Left renal pelvis (tissue), 4 donors: ENCODE results near the gene ZNF724. TPM values are rescaled to one million over a fixed set of nuclear protein-coding genes. Genes with fewer than 3 reads are reported as not detected.
"Not testable (repeated sequence)": the region's sequence is repeated elsewhere in the genome, so short reads cannot be mapped to it uniquely, and the experiment has no call there.

Experiments
- DNase-seq, 4 donors: peaks; one replicate each; pipeline ENCODE4 v3.0.0-alpha.2; 2013; ENCODE audit warnings: low read depth in 4 of 4, low spot score in 3 of 4
- polyA plus RNA-seq, 4 donors: library from polyadenylated mRNA; unstranded; fragments of 120-200 nt; gene quantifications; one replicate each; pipeline ENCODE4 v1.2.1, GENCODE V29; 2013; ENCODE audit not compliant: insufficient read length in 4 of 4

ZNF724 gene
- polyA plus RNA-seq, 4 donors = 3.3 to 5.9 (median 4.8) TPM

DNA sequence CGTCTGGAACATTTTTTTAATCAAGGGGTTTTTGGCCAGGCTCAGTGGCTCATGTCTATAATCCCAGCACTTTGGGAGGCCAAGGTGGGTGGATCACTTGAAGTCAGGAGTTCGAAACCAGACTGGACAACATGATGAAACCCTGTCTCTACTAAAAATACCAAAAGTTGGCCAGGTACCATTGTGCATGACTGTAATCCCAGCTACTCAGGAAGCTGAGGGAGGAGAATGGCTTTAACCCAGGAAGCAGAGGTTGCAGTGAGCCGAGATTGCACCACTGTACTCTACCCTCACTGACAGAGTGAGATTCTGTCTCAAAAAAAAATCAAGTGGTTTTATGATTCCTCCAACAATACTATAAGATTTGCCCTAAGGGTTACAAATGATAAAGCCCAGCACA, 3.1 kb upstream of the ZNF724 start:
- not testable (repeated sequence) for DNase-seq

DNA sequence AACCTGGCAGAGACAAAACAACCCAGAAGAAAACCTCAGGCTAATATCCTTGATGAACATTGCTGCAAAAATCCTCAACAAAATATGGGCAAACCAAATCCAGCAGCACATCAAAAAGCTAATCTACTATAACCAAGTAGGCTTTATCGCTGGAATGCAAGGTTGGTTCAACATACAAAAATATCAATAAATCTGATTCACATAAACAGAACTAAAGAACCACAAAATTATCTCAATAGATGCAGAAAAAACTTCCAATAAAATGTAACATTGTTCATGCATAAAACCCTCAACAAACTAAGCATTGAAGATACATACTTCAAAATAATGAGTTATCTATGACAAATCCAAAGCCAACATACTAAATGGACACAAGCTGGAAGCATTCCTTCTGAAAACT, 8.8 kb downstream of the ZNF724 start:
- no peak for DNase-seq

DNA sequence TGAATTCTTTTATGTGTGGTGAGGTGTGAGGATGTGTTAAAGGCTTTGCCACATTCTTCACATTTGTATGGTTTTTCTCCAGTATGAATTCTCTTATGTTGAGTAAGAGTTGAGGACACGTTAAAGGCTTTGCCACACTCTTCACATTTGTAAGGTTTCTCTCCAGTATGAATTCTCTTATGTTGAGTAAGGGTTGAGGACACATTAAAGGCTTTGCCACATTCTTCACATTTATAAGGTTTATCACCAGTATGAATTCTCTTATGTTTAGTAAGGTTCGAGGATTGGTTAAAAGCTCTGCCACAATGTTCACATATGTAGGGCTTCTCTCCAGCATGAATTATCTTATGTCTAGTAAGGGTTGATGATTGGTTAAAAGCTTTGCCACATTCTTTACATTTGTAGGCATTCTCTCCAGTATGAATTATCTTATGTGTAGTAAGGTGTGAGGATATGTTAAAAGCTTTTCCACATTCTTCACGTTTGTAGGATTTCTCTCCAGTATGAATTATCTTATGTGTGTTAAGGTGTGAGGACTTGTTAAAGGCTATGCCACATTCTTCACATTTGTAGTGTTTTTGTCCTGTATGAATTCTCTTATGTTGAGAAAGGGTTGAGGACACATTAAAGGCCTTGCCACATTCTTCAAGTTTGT, 27.1 kb downstream of the ZNF724 start:
- no peak for DNase-seq

DNA sequence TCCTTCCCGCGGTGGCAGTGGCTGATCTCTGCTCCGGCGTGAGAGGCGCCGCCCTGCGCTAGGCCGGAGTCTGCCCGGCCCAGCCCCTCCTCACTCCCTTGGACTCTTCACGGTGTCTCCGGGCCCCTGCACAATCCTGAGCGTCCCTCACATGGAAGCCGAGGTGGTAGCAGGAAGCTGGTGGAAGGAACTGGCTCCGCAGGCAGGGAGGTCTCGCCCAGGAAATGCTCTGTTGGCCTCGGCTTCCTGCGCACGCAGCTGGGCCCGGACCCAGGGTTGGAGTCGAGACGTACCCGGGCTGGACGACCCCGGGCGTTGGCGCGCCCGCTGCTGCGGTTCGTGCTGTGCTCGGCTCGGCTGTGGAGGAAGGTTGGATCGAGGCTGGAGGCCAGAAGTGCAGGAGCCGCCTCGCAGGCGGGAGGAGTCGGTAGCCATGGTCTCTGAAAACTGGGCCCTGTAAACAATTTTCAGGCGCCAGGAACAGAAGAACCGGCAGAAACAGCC, 46.3 kb downstream of the ZNF724 start:
- no peak for DNase-seq

DNA sequence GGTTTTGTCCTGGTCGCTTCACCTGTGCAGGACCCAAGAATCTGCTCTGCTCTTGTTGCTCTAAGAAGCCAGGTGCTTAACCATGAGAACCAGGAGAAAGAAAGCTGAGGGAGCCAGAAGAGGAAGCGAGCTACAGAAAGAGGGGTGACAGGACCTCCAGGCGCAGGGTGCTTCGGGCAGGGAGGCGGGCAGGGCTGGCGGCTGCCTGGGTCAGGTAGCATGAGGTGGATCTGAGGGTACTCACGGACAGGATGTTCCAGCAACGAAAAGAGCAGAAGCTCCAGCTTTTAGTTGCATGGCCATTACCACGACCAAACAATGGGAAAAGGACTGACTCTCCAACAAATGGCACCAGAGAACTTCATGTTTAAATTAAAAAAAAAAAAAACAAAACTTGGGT, 59.9 kb downstream of the ZNF724 start:
- DNase-seq = no peak

DNA sequence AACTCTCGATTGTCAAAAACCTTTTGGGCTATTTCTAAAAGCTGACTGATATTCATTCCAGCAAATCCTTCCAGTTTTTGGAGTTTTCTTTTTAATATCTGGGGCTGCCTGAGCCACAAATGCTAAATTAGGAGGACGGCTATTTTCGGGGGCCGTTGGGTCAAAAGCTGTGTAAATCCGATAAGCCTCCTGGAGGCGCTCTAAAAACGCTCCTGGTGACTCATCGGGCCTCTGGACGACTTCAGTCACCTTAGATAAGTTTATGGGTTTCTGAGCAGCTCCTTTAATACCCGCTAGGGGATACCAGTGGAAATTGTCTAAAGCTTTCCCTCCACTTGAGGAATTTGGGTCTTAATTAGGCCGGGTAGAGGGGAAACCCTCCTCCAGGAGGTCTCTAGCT, 66.9 kb downstream of the ZNF724 start:
- no peak for DNase-seq

Other genes starting within 250 kb of the ZNF724 start
- gene ZNF728, start 247.2 kb downstream of the ZNF724 start, polyA plus RNA-seq = under 1 TPM; 0.21 to 0.59 (median 0.29) TPM
- gene ZNF730, start 133.4 kb downstream of the ZNF724 start, polyA plus RNA-seq = 10 to 100 TPM in 1 of 4 donors, 1 to 10 TPM in 3; 4.9 to 10.2 (median 7.8) TPM
- 10 to 100 TPM; 51.1 to 70.8 (median 65.1) TPM for gene ZNF91, start 145.1 kb upstream of the ZNF724 start, polyA plus RNA-seq